HepG2 (cell line): Measurements from ENCODE around the gene PPP1R1B. TPM values are rescaled to one million over a fixed set of nuclear protein-coding genes. Genes with fewer than 3 reads are reported as not detected.

Experiments used
- ATF7 ChIP-seq, 2 experiments: fragments of 450-650 bp in 1 of 2; sonication (generic) in 1 of 2; formaldehyde crosslinking in 1 of 2; IDR thresholded peaks; 2 replicates each; pipeline versions ENCODE4 v1.4.0 to v1.6.1; 2016 to 2020; ENCODE audit warnings: antibody characterized with exemption in 1 of 2, mild to moderate bottlenecking in 1 of 2, missing genetic modification reagents in 1 of 2
- KLF16 ChIP-seq, 2 experiments: sonication (generic) in 1 of 2; formaldehyde crosslinking in 1 of 2; IDR thresholded peaks; 2 replicates each; pipeline versions ENCODE4 v1.6.1 to v1.8.0; 2016 to 2023; ENCODE audit warnings: missing genetic modification reagents in 2 of 2, missing compliant biosample characterization in 1 of 2
- PAXIP1 ChIP-seq: sonication (generic); formaldehyde crosslinking; conservative IDR thresholded peaks from 2 replicates; pipeline ENCODE4 v1.4.0; 2020; ENCODE audit warnings: mild to moderate bottlenecking, missing genetic modification reagents, moderate library complexity
- SRF ChIP-seq: IDR thresholded peaks from 2 replicates; pipeline ENCODE4 v1.6.1; 2011; ENCODE audit warnings: mild to moderate bottlenecking, low read depth, low read length, moderate library complexity
- ZNF12 ChIP-seq: sonication (generic); formaldehyde crosslinking; IDR thresholded peaks from 2 replicates; pipeline ENCODE4 v1.5.0; 2020; ENCODE audit warnings: missing genetic modification reagents
- ZNF44 ChIP-seq: sonication (generic); formaldehyde crosslinking; IDR thresholded peaks from 2 replicates; pipeline ENCODE4 v1.5.1; 2020; ENCODE audit warnings: mild to moderate bottlenecking, missing genetic modification reagents
- ZNF776 ChIP-seq: sonication (generic); formaldehyde crosslinking; IDR thresholded peaks from 2 replicates; pipeline ENCODE4 v1.4.0; 2020; ENCODE audit warnings: mild to moderate bottlenecking, missing genetic modification reagents
- ZSCAN5A ChIP-seq: sonication (generic); formaldehyde crosslinking; IDR thresholded peaks from 2 replicates; pipeline ENCODE4 v1.8.0; 2022; ENCODE audit warnings: mild to moderate bottlenecking, missing genetic modification reagents, borderline replicate concordance
- polyA plus RNA-seq, 8 experiments: library from polyadenylated mRNA; depleted of rRNA in 3 of 8; stranded (reverse) in 7 of 8; unstranded in 1 of 8; fragments of >200 nt; fragmentation: Illumina TruSeq in 4 of 8; extraction: Trizol in 4 of 8; gene quantifications; 2 replicates each; pipeline versions ENCODE4 v1.2.1 to v1.2.3, GENCODE V29; 2011 to 2016; ENCODE audit warnings: low read depth in 4 of 8, missing spikeins in 1 of 8, mixed read lengths in 1 of 8; ENCODE audit not compliant: insufficient read depth in 1 of 8
- total RNA-seq, 5 experiments: library from RNA; depleted of rRNA; stranded (reverse); fragments of >200 nt; fragmentation: Illumina TruSeq; extraction: Trizol; gene quantifications; 2 replicates each; pipeline ENCODE4 v1.2.3, GENCODE V29; 2016; ENCODE audit warnings: low read depth in 1 of 5

The PPP1R1B gene
- total and polyA plus RNA-seq, 2 of the 13 experiments (the other 11 are each of a cell fraction or from before 2014, with no cell fraction given) = 0.08 TPM; not detected in 1

DNA sequence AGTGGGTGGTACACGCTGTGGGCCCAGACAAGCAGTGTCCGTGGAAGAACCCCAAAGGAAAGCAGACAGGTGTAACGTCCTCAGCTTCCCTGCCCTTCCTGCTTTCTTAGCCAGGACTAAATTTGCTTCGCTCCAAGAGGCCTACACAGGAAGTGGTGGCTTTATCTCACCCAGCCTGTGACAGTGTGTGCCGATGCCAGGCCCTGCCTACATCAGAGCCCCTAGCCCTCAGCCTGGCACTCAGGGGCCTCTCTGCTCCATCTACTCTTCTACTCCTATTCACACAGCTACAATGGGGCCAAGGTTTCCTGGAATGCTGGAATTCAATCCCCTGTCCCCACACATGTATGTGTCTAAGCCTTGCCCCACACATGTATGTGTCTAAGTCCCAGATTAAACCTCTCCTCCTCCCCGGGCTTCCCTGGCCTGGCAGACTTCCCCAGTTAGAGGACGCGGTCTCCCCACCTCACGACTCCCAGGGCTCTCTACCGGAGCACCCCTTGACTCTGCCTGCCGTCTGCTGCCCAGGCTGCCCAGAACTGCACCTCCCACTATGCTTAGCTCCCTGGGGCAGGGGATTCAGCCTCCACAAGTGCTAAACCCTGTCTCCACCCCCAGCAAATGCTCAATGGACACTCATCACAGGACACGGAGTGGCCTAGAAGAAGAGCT, 52.9 kb downstream of the PPP1R1B start (continued):
- no peak for TF ChIP-seq ZNF44 (CRISPR knock-in tag)
- no peak for TF ChIP-seq ATF7 (IDR thresholded peaks at IDR 0.05)
- no peak for TF ChIP-seq ATF7 (CRISPR knock-in tag; IDR thresholded peaks at IDR 0.05)
- TF ChIP-seq ZNF776 (CRISPR knock-in tag) = no peak
- no peak for TF ChIP-seq SRF
- TF ChIP-seq ZSCAN5A (CRISPR knock-in tag) = no peak
- TF ChIP-seq ZNF12 (CRISPR knock-in tag) = no peak
- no peak for TF ChIP-seq PAXIP1 (CRISPR knock-in tag)
- TF ChIP-seq KLF16 (CRISPR knock-in tag; IDR thresholded peaks at IDR 0.05) = no peak
